D341Med (cell line): ENCODE data around the gene RDM1.

Source experiments
- DNase-seq: peaks from one replicate; pipeline ENCODE4 v3.0.0; 2012; ENCODE audit warnings: low spot score

RDM1 gene

DNA sequence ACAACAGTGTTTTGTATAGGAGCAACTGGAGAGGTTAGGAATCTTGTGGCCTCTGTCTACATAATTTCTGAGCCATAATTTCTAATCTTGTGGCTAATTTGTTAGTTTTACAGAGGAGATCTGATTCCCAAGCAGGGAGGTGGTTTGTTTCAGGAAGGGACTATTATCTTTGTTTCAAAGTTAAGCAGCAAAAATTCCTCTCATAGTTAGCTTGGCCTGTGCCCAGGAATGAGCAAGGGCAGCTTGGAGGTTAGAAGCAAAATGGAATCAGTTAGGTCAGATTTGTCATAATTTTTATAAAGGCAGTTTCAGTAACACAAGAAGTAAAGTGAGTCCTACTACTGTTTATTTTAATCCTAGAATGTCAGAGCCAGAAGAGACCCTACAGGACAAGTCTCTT, 2.0 kb upstream of the RDM1 start:
- no peak for DNase-seq

DNA sequence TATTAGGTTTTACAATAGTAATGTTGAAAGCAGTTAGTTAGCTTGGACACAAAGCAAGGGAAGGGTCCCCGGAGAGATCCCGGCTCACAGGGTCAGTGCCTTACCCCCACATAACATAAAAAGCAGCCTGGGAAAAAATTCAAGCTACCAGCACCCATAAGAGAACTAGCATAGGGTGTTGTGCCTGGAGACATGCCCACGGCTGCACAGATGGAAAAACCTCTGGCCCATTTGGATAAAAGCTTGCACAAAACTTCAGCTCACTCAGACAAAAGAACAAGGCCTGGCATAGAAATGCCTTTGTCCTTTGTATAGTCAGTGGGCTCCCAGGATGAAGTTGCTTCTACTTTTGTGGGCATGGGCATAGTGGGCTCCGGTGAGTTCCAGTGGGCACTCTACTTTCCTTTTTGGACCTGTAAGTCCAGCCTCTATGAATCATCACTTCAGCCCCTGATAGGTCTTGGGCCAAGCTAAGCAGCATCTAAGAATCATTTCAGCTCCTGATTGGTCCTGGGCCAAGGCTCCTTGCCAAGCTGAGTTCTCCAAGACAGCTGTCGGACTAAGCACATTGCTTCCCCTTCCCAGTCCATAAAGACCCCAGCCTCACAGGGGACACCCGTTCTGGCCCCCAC, 1.3 kb upstream of the RDM1 start:
- DNase-seq = no peak

DNA sequence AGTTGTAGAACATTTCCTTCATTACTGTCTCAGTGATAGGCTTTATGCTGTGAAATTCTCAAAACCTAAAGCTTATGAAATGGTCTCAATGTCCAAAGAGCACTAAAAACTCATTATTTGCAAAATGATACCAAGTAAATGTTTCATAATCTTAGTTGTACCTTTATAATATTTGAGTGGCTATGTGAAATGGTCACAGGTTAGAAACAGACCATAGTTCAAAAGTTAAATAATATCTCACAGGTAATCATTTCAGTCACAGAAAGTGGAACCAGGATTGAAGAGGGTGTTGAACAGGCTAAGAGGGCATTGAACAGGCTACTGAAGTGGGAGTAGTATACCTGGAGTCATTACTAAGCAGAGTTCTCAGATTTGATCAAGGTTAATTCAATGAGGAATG, 2.9 kb downstream of the RDM1 start:
- no peak for DNase-seq

DNA sequence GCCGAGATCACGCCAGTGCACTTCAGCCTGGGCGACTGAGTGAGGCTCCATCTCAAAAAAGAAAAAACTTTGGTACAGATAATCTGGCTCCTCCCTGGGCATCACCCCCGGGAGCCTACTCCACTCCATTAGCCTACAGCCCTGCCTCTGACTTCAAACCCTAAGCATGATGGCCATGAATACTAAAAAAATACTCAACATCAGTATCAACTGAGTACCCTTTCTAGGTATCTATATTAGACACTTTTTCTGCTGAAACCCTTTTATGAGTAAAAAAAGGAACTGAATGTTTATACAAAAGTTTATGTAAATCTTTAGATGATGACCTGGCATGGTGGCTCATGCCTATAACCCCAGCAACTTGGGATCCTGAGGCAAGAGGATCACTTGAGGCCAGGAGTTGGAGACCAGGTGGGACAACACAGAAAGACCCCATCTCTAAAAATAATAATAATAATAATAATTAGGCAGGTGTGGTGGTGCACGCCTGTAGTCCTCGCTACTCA, 6.9 kb downstream of the RDM1 start:
- no peak for DNase-seq

DNA sequence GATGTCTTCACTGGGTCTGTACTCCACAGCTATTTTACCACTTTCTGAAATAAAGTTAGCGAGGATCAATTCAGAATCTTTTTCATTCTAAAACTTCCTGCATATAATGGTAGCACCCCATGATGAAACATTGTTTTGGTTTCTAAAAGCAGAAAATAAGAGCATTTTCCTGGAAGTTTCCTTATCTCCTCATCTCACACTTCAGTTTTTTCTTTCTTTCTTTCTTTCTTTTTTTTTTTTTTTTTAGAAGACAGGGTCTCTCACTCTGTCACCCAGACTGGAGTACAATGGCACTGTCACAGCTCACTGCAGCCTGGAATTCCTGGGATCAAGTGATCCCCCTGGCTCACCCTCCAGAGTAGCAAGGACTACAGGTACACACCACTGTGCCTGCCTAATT, 10.3 kb downstream of the RDM1 start:
- no peak for DNase-seq

DNA sequence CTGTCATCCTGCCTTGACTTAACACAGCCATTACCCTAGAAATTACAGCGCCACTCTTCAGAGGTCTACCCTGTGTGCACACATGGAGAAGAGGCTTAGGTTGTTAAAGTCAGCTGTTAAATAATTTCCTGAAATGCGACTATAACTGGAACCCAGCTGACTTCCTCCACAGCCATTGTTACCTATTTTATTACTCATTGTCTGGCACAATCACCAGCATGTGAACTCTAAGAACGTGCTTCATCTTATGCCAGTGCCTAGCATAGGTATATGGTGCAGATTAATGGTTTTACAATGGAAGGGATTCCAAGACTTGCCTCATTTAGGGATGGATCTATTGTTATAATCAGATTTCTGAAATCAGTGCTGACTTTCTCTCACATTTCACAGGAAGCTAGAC, 11.9 kb downstream of the RDM1 start:
- no peak for DNase-seq

DNA sequence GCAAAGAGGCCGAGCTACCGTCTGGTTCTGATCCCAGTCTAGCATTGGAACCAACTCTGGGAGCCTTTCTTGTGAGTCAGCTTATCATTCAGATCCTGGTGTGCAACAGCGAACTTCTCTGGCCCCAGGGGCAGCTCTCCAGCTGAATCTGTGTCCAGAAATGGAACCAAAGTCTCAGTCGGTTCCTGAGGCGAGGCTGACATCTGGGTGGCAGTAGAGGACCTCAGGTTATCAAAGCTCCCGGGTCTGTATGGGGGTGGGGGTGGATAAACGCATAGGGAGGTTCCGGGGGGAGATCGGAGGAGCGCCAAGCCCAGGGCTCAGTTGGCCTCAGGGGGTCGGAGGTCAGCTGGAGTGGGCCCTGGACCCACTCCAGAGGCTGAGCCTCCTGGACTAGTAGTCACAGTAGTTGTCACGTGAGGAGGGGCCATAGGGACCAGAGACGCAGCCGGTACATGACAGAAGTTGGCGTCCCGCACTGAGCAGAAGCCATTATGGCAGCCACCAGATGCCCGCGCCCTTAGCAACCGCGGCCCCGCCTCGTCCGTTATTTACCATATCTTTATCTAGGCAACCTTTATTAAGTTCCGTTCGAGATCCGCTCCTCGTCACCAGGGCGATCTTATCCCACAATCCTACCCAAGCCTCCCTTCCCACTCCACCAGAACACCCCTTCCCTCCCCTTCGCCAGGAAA, 12.9 kb downstream of the RDM1 start:
- no peak for DNase-seq

DNA sequence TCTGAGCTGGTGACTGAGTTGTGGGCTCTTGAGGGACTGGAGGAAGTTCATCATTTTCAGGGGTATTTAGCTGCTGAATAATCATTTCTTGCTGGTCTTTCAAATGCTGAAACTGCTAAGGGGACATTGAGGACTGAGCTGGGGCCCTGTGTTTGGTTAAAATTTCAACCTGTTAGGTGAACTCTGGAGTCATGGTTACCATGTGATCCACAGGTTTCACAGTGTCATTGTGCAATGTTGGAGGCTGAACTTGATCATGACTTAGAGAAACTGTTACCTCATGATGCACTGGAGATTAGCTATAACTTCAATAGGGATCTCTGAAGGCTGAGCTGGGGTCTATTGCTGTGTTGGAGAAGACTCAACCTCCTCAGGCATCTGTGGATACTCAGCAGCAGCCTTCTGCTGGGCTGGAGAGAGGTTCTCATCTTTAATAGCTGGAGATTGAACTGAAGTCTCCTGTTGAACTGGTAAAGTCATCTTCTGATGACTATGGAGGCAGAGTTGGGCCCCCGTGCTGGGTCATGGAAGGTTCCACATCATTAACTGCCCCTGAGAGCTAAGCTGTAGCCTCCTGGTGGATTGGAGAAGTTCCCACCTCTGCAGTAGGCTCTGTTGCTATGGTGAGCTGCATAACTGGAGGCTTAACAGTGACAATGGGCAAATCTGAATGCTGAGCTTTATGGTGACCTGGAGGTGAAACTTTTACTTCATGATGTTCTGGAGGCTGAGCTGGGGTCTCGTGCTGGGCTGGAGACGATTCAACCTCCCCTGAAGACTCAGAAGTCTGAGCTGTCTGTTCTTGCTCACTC, 15.2 kb downstream of the RDM1 start:
- DNase-seq = no peak

DNA sequence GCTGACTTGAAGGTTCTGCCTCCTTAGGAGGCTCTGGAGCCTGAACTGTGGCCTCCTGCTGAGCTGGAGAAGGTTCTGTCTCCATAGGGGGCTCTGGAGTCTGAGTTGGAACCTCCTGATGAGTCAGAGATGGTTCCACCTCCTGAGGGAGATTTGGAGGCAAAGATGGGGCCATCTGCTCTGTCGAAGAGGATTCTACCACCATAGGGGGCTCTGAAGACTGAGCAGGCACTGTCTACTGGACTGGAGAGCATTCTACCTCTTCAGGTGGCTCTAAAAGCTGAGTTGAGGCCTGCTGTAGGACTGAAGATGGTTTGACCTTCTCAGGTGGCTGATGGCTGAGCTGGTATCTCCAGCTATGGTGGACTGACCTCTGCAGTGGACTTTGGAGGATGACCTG, 16.2 kb downstream of the RDM1 start:
- no peak for DNase-seq

DNA sequence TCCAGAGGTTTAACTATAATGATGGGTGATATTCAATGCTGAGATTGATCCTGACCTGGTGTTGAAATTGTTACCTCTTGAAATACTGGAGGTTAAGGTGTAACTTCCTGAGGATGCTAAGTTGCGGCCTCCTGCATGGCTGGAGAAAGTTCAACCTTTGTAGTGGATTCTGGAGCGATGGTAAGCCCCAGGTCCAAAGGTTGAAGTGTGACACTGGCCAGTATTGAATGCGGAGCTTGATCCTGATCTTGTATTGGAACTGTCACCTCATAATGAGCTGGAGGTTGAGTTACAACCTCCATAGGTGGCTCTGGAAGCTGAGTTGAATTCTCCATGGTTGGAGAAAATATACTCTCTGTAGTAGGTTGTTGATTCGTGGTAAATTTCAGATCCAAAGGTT, 17.0 kb downstream of the RDM1 start:
- no peak for DNase-seq

DNA sequence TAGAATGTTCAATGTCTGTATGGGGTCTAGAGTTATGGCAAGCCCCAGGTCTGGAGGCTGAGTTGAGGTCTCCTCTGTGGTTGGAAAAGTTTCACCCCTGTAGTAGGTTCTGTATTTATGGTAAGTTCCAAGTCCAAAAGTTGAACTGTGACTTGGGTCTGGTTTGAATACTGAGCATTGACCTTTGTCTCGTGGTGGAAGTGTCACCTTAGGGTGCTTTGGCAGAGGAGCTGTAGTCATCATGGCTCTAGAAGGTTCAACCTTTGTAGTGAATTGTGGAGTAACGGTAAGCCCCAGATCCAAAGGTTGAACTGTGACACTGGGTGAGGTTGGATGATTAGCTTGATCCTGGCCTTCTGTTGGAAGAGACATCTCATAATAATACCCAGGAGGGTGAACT, 17.6 kb downstream of the RDM1 start:
- DNase-seq = no peak

DNA sequence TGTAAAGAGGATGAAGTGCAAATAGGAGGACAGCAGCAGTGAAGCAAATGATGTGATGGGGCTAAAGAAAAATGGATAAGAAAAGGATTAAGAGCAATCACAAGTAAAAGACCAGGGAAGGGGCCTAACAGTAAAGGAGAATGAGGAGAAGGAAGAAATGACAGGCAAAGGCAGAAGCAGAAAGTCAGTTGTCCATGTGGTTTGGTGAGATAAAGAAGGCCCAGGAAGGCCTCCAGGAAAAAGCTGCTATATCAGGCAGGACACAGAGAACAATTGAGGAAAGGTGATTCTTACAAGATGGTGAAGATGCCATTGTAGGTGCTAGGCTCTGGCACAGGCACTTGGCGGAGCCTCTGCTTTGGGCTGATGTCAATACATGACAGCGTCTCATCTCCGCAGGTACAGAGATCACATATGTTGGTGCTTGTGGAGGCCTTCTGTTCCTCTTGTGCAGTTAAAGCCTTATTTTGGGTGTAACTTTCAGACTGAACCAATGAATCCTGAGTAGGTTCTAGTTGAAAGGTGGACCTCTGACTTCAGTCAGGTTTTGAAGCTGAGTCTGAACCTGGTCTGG, 18.1 kb downstream of the RDM1 start:
- DNase-seq = no peak

DNA sequence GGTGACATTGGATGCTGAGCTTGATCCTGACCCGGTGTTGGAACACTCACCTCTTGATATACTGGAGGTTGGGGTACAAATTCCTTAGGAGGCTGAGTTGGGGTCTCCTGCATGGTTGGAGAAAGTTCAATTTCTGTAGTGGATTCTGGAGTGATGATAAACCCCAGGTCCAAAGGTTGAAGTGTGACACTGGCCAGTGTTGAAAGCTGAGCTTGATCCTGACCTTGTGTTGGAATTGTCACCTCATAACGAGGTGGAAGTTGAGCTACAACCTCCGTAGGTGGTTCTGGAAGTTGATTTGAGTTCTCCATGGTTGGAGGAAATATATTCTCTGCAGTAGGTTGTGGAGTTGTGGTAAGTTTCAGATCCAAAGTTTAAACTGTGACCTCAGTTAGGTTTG, 21.2 kb downstream of the RDM1 start:
- no peak for DNase-seq

DNA sequence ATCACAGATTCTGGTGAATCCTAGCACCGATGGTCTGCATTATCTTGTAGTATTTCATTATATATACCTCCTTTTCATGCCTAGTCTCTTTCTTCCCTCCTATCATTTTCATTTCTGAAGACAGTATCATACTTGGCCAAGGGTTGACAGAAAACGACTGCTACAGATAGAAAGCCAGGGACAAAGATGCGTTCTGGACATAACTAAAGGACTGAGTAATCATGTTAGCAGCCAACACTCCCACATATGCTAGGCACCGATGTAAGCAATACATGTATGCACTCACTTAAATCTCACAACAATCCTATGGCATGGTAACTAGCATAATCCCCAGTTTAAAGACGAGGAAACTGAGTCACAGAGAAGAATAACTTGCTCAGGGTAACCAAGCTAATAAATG, 22.9 kb downstream of the RDM1 start:
- DNase-seq = no peak

DNA sequence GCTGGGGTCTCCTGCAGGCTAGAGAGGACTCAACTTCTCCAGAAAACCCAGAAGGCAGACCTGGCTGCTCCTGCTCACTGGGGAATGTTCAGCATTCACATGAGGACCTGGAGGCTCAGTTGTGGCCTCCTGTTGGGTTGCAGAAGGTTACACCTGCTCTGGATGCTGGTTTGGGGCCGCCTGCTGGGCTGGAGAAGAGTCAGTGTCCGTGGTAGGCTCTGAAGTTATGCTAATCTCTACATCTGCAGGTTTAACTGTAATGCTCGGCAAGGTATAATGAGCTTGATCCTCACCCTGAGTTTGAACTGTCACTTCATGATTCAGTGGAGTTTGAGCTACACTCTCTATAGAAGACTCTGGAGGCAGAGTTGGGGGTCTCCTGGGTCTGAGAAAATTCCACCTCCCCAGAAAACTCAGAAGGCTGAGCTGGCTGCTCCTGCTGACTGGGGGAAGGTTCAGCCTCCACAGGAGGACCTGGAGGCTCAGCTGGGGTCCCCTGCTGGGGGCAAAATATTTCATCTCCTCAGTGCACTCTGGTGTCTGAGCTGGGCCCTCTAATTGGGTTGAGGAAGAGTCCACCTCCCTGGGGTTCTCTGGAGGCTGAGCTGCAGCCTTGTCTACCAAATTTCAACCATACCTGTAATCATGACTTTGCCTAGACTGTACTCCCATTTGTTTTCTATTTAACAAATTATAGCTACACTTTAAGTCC, 23.5 kb downstream of the RDM1 start:
- no peak for DNase-seq

DNA sequence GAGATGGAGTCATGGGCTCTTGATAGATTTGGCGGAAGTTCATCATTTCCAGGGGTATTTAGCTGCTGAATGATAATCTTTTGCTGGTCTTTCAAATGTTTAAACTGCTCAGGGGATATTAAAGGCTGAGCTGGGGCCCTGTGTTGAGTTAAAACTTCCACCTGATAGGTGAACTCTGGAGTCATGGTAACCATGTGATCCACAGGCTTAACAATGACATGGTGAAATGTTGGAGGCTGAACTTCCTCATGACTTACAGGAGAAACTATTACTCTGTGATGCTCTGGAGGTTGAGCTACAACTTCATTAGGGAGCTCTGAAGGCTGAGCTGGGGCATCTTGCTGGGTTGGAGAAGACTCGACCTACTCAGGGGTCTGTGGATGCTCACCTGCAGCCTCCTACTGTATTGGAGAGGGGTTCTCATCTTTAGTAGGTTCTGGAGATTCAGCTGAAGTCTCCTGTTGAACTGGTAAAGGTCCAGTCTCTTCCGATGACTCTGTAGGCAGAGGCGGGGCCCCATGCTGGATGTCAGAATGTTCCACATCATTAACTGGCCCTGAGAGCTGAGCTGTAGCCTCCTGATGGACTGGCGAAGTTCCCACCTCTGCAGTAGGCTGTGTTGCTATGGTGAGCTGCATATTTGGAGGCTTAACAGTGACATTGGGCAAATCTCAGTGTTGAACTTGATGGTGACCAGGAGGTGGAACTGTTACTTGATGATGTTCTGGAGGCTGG, 24.2 kb downstream of the RDM1 start:
- DNase-seq = no peak

DNA sequence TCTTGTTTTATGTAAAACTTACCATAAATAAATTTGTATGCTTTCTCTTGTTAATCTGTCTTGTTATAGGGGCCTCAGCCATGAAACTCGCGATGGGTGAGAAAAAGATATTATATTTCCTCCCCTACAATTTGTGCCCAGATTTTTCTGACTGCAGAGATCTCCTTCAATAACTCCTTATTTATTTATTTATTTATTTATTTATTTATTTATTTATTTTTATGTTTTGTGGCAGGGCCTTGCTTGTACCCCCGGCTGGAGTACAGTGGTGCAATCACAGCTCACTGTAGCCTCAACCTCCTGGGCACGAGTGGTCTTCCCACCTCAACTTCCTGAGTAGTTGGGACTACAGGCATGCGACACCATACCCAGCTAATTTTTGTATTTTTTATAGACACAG, 27.1 kb downstream of the RDM1 start:
- DNase-seq = no peak

DNA sequence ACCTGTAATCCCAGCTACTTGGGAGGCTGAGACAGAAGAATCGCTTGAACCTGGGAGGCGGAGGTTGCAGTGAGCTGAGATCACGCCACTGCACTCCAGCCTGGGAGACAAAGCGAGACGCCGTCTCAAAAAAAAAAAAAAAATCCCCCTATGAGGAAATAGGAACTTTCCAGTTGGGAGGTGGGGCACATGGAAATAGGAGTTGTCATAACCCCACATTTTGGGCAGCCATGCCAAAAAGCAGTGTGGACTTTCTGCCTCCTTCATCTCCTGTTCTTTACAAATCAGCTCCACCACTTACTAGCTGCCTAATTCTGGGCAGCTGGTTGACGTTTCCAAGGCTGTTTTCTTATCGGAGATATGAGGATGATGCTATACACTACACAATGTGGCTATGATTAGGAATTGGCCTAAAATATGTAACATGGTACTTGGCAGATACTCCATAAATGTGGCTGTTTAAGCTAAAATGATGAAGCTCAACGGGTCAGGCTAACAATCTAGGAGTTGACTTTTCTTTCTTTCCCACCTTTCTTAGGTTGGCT, 28.9 kb downstream of the RDM1 start:
- no peak for DNase-seq

DNA sequence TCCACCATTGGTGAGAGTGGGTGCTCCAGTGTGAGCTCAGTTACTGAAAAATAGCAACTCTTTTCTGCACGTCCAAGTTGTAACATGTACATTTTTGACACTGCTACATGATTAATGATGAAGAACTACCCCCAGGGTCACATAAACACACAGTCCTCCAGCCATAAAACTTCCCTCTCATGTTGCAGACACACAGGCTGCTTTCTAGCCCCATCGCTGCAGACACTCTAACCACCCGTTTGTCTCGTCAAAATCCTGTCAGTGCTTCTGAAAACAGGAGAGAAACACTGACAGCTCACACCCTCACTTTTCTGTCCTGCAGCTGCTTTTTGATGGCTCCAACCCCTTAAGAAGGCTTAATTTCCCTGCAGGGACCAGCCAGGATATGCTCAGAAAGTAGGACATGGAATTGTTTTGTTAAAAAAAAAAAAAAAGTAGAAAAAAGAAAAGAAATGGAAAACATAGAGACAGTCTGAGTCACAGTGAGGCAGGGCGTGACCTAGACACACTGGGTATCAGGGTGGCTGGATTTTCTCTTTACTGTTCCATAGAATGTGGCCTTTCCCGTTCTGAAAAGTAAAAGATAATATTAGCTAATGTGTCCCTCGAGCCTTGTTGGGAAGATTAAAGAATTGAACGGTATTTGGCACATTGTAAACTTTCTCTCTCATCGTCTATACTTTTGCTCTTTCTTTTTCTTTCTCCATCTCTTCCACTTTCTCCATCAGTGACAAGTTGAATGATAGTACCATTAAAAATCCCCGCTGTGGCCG, 29.7 kb downstream of the RDM1 start:
- DNase-seq = no peak

DNA sequence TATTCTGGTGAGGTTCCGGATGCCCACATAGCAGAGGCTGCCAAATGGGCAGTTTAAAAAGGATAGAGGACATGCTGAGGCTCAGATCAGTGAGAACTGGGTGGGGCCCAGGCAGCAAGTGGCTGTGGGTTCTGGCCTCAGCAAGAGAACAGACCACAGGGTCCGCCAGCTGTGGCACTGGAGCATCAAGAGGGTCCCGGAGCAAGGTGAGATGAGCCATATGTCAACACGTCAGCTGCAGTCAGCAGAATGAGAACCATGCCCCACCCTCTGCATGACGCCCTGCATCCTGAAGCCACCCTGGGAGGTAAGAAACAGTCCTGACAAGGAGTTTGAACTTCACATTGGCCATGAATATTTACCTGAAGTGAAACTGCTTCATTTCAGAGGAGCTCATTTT, 30.3 kb downstream of the RDM1 start:
- DNase-seq = no peak
